Stimulated activated CD8-positive, alpha-beta memory T cell treated with anti-CD3 and anti-CD28 coated beads, Interleukin-2, amount 100 ng/mL, for 1 hour (primary cell): ENCODE data around the gene GSTM4.
"Not testable (repeated sequence)": the region's sequence is repeated elsewhere in the genome, so short reads cannot be mapped to it uniquely, and the experiment has no call there.

Source experiments
- DNase-seq, 2 donors: peaks; one replicate each; pipeline ENCODE4 v3.0.0-alpha.2; 2020; ENCODE audit warnings: low read depth in 2 of 2

The GSTM4 gene

DNA sequence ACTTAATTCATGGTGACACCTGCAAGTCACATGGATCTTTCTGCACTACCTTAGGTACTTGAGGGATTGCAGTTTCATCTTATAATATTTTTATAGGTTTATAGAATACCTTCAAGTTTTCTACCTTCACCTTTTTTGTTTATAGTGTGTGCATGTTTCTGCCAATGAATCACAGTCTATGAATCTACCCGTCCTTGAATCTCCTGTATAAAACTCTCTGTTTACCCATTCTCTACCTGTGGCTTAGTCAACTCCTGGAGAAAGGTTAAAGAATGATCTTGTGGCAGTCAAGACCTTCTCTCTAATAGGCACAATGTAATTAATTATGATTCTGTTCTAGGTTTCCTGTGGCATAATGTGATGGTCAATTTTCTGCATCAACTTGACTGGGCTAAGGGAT, 8.8 kb downstream of the GSTM4 start:
- DNase-seq, result no peak

DNA sequence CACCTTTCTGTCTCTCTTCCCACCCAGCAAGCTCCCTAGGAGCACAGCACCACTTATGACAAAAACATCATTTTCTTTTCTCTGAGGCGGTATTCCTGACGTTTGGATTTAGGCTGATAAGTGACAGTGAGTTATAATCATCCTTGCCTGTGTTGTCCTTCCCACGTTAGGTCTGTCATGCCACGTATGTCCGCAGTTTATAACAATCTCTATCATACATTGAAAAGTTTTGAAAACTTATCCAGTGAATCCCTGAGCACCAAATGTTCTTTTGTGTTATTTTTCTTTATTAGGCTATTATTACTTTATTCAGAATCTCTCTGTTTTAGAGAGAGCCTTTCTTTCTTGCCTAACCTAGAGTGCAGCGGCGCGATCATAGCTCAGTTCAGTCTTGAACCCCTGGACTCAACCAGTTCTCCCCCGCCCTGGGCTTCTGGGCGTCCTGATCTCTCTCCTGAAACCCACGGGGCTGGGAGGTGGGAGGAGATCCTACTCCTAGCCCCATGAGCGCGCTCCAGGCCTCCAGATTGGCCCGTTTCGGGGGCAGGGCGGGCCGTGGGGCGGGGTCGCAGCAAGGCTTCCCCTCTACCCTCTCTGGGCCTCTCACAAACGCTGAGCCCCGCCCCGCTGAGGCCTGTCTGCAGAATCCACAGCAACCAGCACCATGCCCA, 11.7 kb downstream of the GSTM4 start, which contains the start of gene GSTM2:
TSS of gene GSTM2 (plus strand) at position 606 of the 671 bp plus-strand sequence. CDS start at position 665, 59 bp downstream.
- DNase-seq, result peak; percentile 33 to 49

DNA sequence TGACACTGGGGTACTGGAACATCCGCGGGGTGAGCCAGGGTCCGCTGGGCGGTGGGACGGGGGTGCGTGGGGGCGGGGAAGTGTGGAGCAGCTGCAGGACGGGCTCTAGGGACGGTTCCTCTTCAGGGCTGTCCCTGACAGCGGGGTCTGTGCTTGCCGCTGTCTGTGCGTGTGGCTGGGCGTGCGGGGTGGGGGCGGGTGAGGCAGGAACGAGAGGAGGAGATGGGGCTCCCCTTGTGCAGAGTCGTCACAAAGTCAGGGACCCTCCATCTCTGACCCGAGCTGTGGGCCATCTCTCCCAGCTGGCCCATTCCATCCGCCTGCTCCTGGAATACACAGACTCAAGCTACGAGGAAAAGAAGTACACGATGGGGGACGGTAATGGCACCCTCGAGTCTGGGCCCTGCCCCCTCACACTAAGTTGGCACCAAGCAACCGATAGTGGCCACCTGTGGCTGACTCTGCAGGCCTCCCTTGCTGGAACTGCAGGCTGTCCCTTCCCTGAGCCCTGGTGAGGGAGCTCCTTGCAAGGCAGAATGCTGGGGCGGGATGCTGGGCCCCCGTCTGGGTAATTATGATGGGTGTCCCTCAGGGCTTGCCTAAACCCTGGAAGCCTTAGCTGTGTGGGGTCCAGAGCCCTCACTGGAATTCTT, 12.3 kb downstream of the GSTM4 start:
- DNase-seq, result no peak

DNA sequence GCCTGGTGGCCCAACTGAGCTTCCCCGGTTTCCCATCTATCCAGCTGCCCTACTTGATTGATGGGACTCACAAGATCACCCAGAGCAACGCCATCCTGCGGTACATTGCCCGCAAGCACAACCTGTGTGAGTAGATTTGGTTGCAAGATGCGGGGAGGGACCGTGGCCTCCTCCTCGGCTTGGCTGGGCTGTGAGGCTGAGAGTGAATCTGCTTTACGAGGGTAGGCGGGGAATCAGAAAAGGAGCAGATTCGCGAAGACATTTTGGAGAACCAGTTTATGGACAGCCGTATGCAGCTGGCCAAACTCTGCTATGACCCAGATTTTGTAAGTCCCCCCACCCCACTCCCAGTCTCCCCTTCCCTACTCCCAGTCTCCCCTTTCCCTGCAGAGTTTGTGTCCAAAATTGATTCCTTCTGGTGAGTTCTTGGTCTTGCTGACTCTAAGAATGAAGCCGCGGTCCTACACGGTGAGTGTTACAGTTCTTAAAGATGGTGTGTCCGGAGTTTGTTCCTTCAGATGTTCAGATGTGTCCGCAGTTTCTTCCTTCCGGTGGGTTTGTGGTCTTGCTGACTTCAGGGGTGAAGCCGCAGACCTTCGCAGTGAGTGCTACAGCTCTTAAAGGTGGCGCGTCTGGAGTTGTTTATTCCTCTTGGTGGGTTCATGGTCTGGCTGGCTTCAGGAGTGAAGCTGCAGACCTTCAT, 13.5 kb downstream of the GSTM4 start:
- DNase-seq, result no peak

DNA sequence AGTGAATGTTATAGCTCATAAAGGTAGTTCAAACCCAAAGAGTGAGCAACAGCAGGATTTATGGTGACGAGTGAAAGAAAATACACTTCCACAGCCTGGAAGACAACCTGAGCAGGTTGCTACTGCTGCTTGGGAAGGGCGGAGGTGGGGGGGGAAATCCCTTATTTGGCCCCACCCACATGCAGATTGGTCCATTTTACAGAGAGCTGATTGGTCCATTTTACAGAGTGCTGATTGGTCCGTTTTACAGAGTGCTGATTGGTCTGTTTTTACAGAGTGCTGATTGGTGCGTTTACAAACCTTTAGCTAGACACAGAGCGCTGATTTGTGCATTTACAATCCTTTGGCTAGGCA, 14.0 kb downstream of the GSTM4 start:
- DNase-seq, result not testable (repeated sequence)

DNA sequence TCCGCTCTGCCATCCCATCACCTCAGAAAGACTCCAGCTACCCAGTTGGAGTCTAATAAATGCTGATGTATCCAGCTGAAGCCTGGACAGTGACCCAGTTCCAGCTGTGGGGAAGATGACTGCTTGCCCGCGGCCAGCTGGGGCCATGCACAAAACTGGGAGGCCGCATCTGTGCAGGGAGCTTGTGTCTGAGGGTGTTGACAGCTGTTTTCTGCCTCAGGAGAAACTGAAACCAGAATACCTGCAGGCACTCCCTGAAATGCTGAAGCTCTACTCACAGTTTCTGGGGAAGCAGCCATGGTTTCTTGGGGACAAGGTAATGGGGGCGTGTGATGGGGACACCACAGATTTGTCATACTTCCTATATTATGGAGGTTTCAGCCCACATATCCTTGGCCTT, 15.2 kb downstream of the GSTM4 start:
- no peak for DNase-seq

DNA sequence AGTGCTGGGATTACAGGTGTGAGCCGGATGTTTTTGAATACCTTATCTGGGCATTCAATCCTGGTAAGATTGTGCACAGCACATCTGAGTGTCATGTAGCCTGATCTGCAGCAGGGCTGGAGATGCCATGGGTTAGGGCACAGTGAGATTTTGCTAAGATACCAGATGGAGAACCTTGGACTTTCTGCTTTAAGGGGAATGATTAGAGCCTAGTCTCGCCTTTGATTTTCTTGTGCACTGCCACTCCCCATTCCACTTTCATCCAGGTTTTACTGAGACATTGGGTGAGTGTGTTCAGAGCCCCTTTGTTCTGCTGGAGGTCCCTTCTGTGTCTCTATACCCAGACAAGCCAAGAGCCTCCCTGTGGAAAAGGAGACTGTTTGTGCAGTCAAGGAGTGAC, 18.0 kb downstream of the GSTM4 start:
- DNase-seq, result not testable (repeated sequence)

DNA sequence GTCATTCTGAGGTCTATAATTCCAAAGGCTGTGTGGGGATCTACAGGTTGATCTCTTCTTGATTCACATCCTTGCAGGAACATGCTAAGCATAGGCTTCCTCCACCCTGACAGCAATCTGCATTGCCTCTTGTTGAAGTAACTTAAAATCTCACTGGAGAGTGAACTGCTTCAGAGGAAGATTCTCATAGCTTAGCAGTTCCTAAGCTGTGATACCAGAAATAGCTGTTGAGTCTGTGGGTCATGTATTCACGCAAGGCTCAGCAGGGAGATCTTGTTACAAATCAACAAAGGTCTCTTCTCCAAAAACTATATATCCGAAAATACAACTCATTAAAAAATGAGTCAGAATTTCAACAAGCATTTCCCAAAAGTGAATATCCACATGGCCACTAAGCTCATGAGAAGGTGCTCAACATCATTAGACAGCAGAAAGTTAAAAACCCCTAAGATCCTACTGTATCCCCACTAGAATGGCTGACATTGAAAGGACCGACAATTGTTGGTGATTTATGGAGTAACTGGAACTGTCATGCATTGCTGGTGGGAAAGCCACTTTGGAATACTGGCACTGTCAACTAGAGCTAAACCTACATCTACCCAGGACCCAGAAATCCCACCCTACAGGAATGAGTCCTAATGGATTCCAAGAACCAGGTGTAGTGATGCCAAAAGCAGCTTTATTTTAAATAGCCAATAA, 20.9 kb downstream of the GSTM4 start:
- DNase-seq, result not testable (repeated sequence)

DNA sequence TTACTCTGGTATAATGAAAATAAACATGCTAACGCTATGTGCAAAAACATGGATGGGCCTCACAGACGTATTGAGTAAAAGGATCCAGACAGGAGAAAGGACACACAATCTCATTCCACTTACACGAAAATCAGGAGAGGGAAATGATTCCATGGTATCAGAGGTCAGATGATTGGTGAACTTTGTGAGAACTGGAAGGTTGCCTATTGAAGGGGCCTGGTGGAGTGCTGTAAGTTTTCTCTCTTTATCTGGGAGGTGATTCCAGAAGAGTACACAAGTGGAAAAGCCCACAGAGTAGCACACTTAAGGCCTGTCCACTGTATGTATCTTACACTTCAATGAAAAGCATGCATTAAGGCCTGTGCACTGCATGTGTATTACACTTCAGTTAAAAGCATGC, 21.6 kb downstream of the GSTM4 start:
- DNase-seq, result no peak

DNA sequence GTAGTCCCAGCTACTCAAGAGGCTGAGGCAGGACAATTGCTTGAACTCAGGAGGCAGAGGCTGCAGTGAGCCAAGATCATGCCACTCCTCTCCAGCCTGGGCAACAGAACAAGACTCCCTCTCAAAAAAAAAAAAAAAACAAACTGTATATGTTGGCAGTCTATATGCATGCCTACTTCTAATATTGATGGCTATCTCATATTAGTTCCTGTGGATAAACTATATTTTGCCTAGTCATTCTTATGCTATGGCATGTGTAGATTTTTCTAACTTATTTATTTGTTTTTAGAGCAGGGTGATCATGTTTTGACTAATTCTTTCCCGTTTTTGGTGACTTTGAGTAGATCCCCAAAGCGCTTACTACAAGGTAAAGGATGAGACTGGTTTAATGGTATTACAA, 22.7 kb downstream of the GSTM4 start:
- DNase-seq, result not testable (repeated sequence)

DNA sequence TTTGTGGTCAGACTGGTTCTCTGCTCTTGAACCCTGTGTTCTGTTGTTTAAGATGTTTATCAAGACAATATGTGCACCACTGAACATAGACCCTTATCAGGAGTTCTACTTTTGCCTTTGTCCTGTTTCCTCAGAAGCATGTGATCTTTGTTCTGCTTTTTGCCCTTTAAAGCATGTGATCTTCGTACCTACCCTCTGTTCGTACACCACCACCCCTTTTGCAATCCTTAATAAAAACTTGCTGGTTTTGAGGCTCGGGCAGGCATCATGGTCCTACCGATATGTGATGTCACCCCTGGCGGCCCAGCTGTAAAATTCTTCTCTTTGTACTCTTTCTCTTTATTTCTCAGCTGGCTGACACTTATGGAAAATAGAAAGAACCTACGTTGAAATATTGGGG, 28.9 kb downstream of the GSTM4 start:
- DNase-seq, result not testable (repeated sequence)

DNA sequence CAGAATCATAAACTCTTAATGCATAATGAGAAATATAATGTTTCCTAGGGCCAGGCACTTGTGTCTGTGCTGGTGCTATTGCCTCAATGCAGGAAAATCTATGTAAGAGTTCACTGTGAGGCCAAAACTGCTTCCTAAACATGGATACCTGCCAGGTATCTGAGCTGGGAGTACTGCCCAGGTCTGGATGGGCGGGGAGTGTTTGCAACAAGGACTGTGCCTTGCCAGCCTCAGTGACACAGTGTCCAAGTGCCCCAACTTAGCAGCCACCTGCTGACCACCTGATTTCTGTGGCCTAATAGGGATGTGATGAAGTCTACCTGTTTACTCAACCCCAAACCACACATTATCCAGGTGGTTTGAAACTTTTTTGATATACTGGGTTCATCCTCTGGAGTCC, 29.5 kb downstream of the GSTM4 start:
- DNase-seq, result not testable (repeated sequence)

DNA sequence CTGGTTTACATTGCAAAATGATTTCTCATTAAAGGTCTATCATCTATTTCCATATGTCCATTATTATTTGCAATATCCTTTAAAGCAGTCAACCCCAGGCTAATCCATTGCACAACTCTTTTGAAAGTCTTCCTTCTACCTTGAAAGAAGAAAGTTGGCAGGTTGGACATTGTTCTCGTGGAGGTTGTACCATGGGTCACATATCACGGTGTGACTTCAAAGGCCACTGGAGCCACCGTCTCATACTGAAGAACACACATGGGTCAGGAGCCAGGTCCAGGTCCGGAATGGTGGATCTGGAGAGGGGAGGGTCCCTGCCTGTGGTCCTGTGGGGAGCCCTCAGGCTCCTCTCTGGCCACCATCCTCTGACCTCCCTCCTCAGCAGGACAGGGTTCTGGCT, 30.0 kb downstream of the GSTM4 start:
- DNase-seq, result not testable (repeated sequence)

DNA sequence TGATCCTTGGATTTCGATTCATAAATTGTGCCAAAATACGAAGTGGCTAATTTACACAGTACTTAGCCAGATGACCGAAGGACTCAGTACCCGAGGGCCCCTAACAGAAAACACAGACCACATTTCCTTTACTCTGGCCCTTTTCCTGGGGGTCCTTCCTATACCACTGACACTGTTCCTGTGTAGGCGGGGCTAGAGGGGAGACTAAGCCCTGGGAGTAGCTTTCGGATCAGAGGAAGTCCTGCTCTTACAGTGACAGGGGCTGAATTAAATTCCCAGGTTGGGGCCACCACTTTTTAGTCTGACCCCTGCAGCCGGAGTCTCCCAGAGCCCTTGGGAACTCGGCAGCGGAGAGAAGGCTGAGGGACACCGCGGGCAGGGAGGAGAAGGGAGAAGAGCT, 31.2 kb downstream of the GSTM4 start:
- not testable (repeated sequence) for DNase-seq

DNA sequence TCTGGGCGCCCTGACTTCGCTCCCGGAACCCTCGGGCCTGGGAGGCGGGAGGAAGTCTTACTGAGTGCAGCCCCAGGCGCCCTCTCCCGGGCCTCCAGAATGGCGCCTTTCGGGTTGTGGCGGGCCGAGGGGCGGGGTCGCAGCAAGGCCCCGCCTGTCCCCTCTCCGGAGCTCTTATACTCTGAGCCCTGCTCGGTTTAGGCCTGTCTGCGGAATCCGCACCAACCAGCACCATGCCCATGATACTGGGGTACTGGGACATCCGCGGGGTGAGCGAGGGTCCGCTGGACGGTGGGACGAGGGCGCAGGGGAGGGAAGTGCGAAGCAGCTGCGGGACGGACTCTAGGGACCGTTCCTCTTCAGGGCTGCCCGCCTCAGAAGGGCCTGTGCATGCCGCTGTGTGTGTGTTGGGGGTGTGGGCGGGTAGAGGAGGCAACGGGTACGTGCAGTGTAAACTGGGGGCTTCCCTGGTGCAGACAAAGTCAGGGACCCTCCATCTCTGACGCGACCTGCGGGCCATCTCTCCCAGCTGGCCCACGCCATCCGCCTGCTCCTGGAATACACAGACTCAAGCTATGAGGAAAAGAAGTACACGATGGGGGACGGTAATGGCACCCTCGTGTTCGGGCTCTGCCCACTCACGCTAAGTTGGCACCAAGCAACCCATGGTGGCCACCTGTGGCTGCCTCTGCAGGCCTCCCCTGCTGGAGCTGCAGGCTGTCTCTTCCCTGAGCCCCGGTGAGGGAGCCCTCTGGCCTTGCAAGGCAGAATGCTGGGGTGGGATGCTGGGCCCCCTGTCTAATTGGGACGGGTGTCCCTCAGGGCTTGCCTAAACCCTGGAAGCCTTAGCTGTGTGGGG, 32.0 kb downstream of the GSTM4 start, which contains the start of gene GSTM1:
TSS of gene GSTM1 (plus strand) at position 177 of the 859 bp plus-strand sequence. CDS start at position 234, 57 bp downstream.
- DNase-seq, result peak in 1 of 2 donors; percentile 72

DNA sequence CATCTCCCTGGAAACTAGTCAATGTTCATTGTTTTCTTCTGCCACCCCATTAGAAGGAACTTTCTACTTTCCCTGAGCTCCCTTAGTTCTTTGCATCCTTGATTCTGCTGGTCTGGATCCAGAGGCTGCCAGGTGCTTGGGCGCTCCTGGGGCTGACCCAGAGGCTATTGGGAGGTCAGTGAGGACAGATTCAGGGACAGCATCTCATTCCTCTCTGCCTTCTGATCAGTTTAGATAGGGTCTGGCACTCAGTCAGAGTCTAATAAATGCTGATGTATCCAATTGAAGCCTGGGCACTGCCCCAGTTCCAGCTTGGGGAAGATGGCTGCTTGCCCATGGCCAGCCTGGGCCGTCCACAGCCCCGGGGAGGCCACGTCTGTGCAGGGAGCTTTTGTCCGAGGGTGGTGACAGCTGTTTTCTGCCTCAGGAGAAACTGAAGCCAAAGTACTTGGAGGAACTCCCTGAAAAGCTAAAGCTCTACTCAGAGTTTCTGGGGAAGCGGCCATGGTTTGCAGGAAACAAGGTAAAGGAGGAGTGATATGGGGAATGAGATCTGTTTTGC, 34.0 kb downstream of the GSTM4 start:
- DNase-seq, result no peak

DNA sequence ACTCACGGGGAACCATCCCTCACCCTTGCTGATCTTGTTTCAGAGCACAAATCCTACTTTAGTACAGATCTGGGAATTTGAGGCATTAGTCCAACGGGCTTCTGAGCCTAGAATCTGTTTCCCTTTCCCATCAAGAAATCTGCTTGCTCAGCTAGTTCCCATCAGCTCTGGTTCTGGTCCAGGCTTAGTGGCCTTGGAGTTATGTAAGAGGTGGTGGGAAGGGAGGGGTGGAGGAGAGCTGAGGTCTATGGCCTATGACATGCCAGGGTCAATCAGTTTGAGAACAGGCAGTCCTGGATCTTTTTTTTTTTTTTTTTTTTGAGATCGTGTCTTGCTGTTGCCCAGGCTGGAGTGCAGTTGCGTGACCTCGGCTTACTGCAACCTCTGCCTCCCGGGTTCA, 35.9 kb downstream of the GSTM4 start:
- no peak for DNase-seq

DNA sequence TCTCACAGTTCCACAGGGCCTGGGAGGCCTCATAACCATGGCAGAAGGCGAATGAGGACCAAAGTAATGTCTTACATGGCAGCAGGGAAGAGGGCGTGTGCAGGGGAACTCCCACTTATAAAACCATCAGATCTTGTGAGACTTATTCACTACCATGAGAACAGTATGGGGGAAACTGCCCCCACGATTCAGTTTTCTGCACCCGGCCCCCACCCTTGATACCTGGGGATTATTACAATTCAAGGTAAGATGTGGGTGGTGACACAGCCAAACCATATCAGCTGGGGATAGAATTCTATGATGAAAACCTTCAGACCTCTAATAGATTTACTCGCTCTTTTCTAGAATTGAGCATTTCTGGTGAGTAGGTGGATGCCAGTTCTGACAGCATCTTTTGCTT, 38.5 kb downstream of the GSTM4 start:
- not testable (repeated sequence) for DNase-seq

DNA sequence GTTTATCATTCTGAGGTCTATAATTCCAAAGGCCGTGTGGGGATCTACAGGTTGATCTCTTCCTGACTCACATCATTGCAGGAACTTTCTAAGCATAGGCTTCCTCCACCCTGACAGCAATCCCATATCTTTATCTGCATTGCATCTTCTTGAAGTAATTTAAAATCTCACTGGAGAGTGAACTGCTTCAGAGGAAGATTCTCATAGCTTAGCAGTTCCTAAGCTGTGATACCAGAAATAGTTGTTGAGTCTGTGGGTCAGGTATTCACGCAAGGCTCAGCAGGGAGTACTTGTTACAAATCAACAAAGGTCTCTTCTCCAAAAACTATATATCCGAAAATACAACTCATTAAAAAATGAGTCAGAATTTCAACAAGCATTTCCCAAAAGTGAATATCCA, 39.2 kb downstream of the GSTM4 start:
- not testable (repeated sequence) for DNase-seq

DNA sequence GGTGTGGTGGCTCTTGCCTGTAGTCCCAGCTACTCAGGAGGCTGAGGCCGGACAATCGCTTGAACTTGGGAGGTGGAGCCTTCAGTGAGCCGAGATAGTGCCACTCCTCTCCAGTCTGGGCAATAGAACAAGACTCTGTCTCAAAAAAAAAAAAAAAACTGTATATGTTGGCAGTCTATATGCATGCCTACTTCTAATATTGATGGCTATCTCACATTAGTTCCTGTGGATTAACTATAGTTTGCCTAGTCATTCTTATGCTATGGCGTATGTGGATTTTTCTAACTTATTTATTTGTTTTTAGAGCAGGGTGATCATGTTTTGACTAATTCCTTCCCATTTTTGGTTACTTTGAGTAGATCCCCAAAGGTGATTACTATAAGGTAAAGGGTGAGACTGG, 41.2 kb downstream of the GSTM4 start:
- DNase-seq, result no peak

DNA sequence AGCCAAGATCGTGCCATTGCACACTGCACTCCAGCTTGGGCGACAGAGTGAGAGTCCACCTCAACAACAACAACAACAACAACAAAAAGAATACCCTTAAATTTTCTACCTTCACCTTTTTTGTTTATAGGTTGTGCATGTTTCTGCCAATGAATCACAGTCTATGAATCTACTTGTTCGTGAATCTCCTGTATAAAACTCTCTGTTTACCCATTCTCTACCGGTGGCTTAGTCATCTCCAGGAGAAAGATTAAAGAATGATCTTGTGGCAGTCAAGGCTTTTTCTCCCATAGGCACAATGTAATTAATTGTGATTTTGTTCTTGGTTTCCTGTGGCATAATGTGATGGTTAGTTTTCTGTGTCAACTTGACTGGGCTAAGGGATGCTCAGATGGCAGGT, 42.0 kb downstream of the GSTM4 start:
- not testable (repeated sequence) for DNase-seq
